ENCODE results near the gene IGF2R. TPM values are rescaled to one million over a fixed set of nuclear protein-coding genes. Genes with fewer than 3 reads are reported as not detected.
"Not testable (repeated sequence)": the region's sequence is repeated elsewhere in the genome, so short reads cannot be mapped to it uniquely, and the experiment has no call there.

The IGF2R gene
- polyA plus RNA-seq, 2 donors: 12.9 to 15.0 TPM

GRCh38 chr6:160110586-160111123, 141.8 kb downstream of the IGF2R start:
- Histone ChIP-seq H3K9me3 (ENCODE audit: control insufficient read depth in 2 of 2, insufficient read depth in 1 of 2, low read depth in 1 of 2, low read length in 1 of 2) (no peaks in the 10 kb centered on the region), H3K27me3 (ENCODE audit: control insufficient read depth in 1 of 2, insufficient read depth in 2 of 2, low read length in 2 of 2) (no peaks in the 10 kb centered on the region), H3K27ac (ENCODE audit: low read depth in 2 of 2, low read length in 1 of 2) (no peak overlapping the region), H3K36me3 (ENCODE audit: control insufficient read depth in 2 of 2, insufficient read depth in 2 of 2, low read length in 1 of 2) (peaks cover 8 to 11% of the 10 kb centered on the region in 2 donors), H3K4me3 (ENCODE audit: low read depth in 1 of 2, low read length in 2 of 2) (no peak overlapping the region), H3K4me1 (ENCODE audit: control insufficient read depth in 2 of 2, insufficient read depth in 2 of 2, low read length in 1 of 2) (no peaks in the 10 kb centered on the region)

DNA sequence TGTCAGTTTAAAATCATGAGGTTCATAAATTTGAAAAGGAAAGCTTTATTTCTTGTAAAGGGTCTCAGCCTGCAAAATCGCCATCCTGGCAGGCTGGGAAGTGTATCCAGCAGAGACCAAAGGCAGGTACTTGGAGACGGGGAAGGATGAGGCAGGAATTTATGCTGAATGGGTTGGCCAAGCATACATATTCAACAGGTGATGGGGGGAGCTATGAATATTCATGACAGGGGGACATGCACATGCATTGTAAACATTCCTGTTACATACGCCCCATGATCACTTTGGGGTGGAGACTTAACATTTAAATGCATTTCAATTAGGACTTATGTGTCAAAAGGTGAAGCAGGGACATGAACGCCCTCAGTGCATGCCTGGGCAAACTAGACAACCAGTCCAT, 142.9 kb downstream of the IGF2R start:
- Histone ChIP-seq H3K27ac (ENCODE audit: low read depth in 2 of 2, low read length in 1 of 2) (no peak overlapping the region), H3K4me3 (ENCODE audit: low read depth in 1 of 2, low read length in 2 of 2) (no peak overlapping the region), H3K4me1 (ENCODE audit: control insufficient read depth in 2 of 2, insufficient read depth in 2 of 2, low read length in 1 of 2) (no peaks in the 10 kb centered on the region), H3K9me3 (ENCODE audit: control insufficient read depth in 2 of 2, insufficient read depth in 1 of 2, low read depth in 1 of 2, low read length in 1 of 2) (no peaks in the 10 kb centered on the region), H3K36me3 (ENCODE audit: control insufficient read depth in 2 of 2, insufficient read depth in 2 of 2, low read length in 1 of 2) (peaks cover 9 to 11% of the 10 kb centered on the region in 2 donors), H3K27me3 (ENCODE audit: control insufficient read depth in 1 of 2, insufficient read depth in 2 of 2, low read length in 2 of 2) (no peaks in the 10 kb centered on the region)
- 85 to 88% methylated on average over 4 of the region's 4 CpGs for WGBS, 2 donors

DNA sequence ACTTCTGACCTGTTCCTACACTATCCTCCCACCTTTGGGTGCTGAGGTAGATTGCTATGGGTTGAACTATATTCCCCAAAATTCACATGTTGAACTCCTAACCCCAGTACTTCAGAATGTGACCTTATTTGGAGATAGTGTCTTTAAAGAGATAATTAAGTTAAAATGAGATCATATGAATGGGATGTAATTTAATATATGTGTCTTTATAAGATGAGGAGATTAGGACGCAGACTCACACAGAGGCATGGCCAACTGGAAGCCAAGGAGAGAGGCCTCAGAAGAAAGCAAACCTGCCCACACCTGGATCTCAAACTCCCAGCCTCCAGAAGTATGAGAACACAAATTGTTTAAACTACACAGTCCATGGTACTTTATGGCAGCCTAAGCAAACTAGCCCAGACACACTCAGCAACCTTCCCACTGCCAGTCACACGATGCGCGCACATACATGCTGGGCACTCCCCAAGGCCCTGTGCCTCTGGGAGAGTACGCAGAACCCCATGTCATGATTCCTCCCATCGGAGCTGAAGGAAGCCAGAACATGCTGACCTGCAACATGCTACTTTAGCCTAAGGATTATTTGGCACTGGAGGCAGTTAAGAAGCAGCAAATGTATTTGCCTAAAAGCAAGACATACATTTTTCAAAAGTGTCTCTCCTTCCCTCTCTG, 143.9 kb downstream of the IGF2R start:
- H3K4me3 ChIP-seq (ENCODE audit: low read depth in 1 of 2, low read length in 2 of 2): no peak overlapping the region
- H3K36me3 ChIP-seq (ENCODE audit: control insufficient read depth in 2 of 2, insufficient read depth in 2 of 2, low read length in 1 of 2): peaks cover 11 to 13% of the 10 kb centered on the region in 2 donors
- H3K27ac ChIP-seq (ENCODE audit: low read depth in 2 of 2, low read length in 1 of 2): no peak overlapping the region
- no peaks in the 10 kb centered on the region for H3K27me3 ChIP-seq (ENCODE audit: control insufficient read depth in 1 of 2, insufficient read depth in 2 of 2, low read length in 2 of 2)
- no peaks in the 10 kb centered on the region for H3K4me1 ChIP-seq (ENCODE audit: control insufficient read depth in 2 of 2, insufficient read depth in 2 of 2, low read length in 1 of 2)
- WGBS, 2 donors: 70 to 80% methylated on average over 6 of the region's 6 CpGs
- H3K9me3 ChIP-seq (ENCODE audit: control insufficient read depth in 2 of 2, insufficient read depth in 1 of 2, low read depth in 1 of 2, low read length in 1 of 2): peaks cover 0 to 4% of the 10 kb centered on the region in 2 donors

- H3K4me1 ChIP-seq (ENCODE audit: control insufficient read depth in 2 of 2, insufficient read depth in 2 of 2, low read length in 1 of 2); H3K4me3 ChIP-seq (ENCODE audit: low read depth in 1 of 2, low read length in 2 of 2); H3K9me3 ChIP-seq (ENCODE audit: control insufficient read depth in 2 of 2, insufficient read depth in 1 of 2, low read depth in 1 of 2, low read length in 1 of 2); H3K27me3 ChIP-seq (ENCODE audit: control insufficient read depth in 1 of 2, insufficient read depth in 2 of 2, low read length in 2 of 2); H3K27ac ChIP-seq (ENCODE audit: low read depth in 2 of 2, low read length in 1 of 2): not testable (repeated sequence)
- WGBS, 2 donors: 92 to 97% methylated on average over 5 to 29 of the region's 29 CpGs
- H3K36me3 ChIP-seq (ENCODE audit: control insufficient read depth in 2 of 2, insufficient read depth in 2 of 2, low read length in 1 of 2): peaks cover 9 to 12% of the 10 kb centered on the region in 2 donors
Measured at GRCh38 chr6:160114536-160114935, 145.7 kb downstream of the IGF2R start.

DNA sequence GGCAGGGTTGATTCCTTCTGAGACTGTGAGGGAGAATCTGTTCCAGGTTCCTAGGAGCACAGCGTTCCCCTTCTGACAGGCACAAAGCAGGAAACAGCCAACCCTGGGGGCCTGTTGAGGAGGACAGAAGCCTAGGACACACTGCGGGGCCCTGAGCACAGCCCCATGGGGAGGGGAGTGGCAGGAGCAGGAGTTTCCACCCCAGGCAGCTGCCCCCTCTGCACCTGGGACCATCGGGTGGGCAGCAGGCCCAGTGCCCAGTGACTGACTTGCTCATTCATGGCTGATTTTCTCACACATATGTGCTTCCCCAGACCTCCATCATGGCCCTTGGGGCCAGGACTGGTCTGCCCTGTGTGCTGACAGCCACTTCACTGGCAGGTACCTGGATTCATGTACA, 146.5 kb downstream of the IGF2R start:
- peaks cover 2 to 12% of the 10 kb centered on the region in 2 donors for H3K36me3 ChIP-seq (ENCODE audit: control insufficient read depth in 2 of 2, insufficient read depth in 2 of 2, low read length in 1 of 2)
- H3K27ac ChIP-seq (ENCODE audit: low read depth in 2 of 2, low read length in 1 of 2): no peak overlapping the region
- H3K4me1 ChIP-seq (ENCODE audit: control insufficient read depth in 2 of 2, insufficient read depth in 2 of 2, low read length in 1 of 2): no peaks in the 10 kb centered on the region
- no peak overlapping the region for H3K4me3 ChIP-seq (ENCODE audit: low read depth in 1 of 2, low read length in 2 of 2)
- peaks cover 3 to 4% of the 10 kb centered on the region in 2 donors for H3K9me3 ChIP-seq (ENCODE audit: control insufficient read depth in 2 of 2, insufficient read depth in 1 of 2, low read depth in 1 of 2, low read length in 1 of 2)
- 97 to 98% methylated on average over 3 of the region's 3 CpGs for WGBS, 2 donors
- no peaks in the 10 kb centered on the region for H3K27me3 ChIP-seq (ENCODE audit: control insufficient read depth in 1 of 2, insufficient read depth in 2 of 2, low read length in 2 of 2)

GRCh38 chr6:160116411-160116810, 147.5 kb downstream of the IGF2R start:
- Histone ChIP-seq H3K4me3 (ENCODE audit: low read depth in 1 of 2, low read length in 2 of 2) (no peak overlapping the region), H3K27me3 (ENCODE audit: control insufficient read depth in 1 of 2, insufficient read depth in 2 of 2, low read length in 2 of 2) (no peaks in the 10 kb centered on the region), H3K27ac (ENCODE audit: low read depth in 2 of 2, low read length in 1 of 2) (no peak overlapping the region), H3K9me3 (ENCODE audit: control insufficient read depth in 2 of 2, insufficient read depth in 1 of 2, low read depth in 1 of 2, low read length in 1 of 2) (peaks cover 3 to 4% of the 10 kb centered on the region in 2 donors), H3K4me1 (ENCODE audit: control insufficient read depth in 2 of 2, insufficient read depth in 2 of 2, low read length in 1 of 2) (no peaks in the 10 kb centered on the region), H3K36me3 (ENCODE audit: control insufficient read depth in 2 of 2, insufficient read depth in 2 of 2, low read length in 1 of 2) (peaks cover 0 to 12% of the 10 kb centered on the region in 2 donors)
- 94 to 98% methylated on average over 2 of the region's 2 CpGs for WGBS, 2 donors

DNA sequence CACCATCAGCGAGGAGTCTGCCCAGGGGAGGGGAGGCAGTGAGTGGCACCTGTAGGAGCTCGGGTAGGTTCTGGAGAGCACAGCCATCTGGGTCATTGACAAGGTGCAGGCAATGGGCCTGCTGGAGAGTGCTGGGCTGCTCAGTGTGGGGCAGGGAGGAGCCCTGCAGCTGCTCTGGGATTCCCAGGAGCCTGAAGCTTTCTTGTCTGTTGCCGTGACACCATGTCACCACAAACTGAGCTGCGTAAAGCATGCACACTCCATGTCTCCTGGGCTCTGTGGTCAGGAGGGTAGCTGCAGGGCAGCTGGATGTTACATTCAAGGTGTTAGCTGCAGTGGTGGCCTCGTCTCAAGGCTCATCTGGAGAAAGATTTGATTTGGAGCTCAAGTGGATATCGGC, 148.3 kb downstream of the IGF2R start:
- WGBS, 2 donors: 98% methylated on average over 6 of the region's 6 CpGs
- Histone ChIP-seq H3K4me1 (ENCODE audit: control insufficient read depth in 2 of 2, insufficient read depth in 2 of 2, low read length in 1 of 2) (no peaks in the 10 kb centered on the region), H3K4me3 (ENCODE audit: low read depth in 1 of 2, low read length in 2 of 2) (no peak overlapping the region), H3K27ac (ENCODE audit: low read depth in 2 of 2, low read length in 1 of 2) (no peak overlapping the region), H3K27me3 (ENCODE audit: control insufficient read depth in 1 of 2, insufficient read depth in 2 of 2, low read length in 2 of 2) (no peaks in the 10 kb centered on the region), H3K36me3 (ENCODE audit: control insufficient read depth in 2 of 2, insufficient read depth in 2 of 2, low read length in 1 of 2) (peaks cover 0 to 12% of the 10 kb centered on the region in 2 donors), H3K9me3 (ENCODE audit: control insufficient read depth in 2 of 2, insufficient read depth in 1 of 2, low read depth in 1 of 2, low read length in 1 of 2) (peaks cover 3 to 4% of the 10 kb centered on the region in 2 donors)

DNA sequence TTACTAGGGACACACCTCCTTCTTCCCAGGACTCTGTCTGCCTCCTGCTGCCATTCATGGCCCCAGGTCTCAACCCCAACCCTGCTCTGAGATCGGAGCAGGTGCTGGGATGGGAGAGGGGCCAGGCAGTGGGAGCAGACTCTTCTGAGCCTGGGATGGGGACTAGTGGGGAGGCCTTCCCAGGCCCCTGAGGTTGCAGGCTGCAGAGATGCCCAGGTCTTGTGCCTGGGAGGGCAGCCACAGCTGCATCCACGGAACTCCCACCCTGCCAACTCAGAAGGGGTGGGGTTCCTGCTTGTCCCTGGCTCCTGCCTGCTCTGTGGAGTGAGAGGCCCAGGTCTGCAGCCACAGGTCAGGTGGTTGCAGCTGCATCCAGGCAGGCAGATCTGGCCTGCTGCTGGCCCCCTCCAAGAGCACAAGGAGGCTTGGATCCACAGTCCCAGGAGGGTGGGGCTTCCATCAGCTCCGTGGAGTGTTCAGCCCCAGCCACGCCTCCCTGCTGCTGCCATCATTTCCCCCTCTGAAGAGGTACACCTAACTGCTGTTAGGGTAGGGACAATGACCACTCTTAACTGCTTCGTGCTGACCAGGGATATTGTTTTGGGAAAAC, 149.8 kb downstream of the IGF2R start:
- Histone ChIP-seq H3K27me3 (ENCODE audit: control insufficient read depth in 1 of 2, insufficient read depth in 2 of 2, low read length in 2 of 2) (no peaks in the 10 kb centered on the region), H3K27ac (ENCODE audit: low read depth in 2 of 2, low read length in 1 of 2) (no peak overlapping the region), H3K9me3 (ENCODE audit: control insufficient read depth in 2 of 2, insufficient read depth in 1 of 2, low read depth in 1 of 2, low read length in 1 of 2) (peaks cover 3 to 4% of the 10 kb centered on the region in 2 donors), H3K36me3 (ENCODE audit: control insufficient read depth in 2 of 2, insufficient read depth in 2 of 2, low read length in 1 of 2) (peaks cover 0 to 12% of the 10 kb centered on the region in 2 donors), H3K4me3 (ENCODE audit: low read depth in 1 of 2, low read length in 2 of 2) (no peak overlapping the region), H3K4me1 (ENCODE audit: control insufficient read depth in 2 of 2, insufficient read depth in 2 of 2, low read length in 1 of 2) (no peaks in the 10 kb centered on the region)
- 84 to 91% methylated on average over 5 of the region's 5 CpGs for WGBS, 2 donors

- no peaks in the 10 kb centered on the region for H3K4me1 ChIP-seq (ENCODE audit: control insufficient read depth in 2 of 2, insufficient read depth in 2 of 2, low read length in 1 of 2)
- no peak overlapping the region for H3K27ac ChIP-seq (ENCODE audit: low read depth in 2 of 2, low read length in 1 of 2)
- H3K9me3 ChIP-seq (ENCODE audit: control insufficient read depth in 2 of 2, insufficient read depth in 1 of 2, low read depth in 1 of 2, low read length in 1 of 2): peaks cover 3 to 4% of the 10 kb centered on the region in 2 donors
- H3K27me3 ChIP-seq (ENCODE audit: control insufficient read depth in 1 of 2, insufficient read depth in 2 of 2, low read length in 2 of 2): no peaks in the 10 kb centered on the region
- H3K36me3 ChIP-seq (ENCODE audit: control insufficient read depth in 2 of 2, insufficient read depth in 2 of 2, low read length in 1 of 2): peaks cover 0 to 12% of the 10 kb centered on the region in 2 donors
- H3K4me3 ChIP-seq (ENCODE audit: low read depth in 1 of 2, low read length in 2 of 2): no peak overlapping the region
- 89 to 94% methylated on average over 1 of the region's 1 CpG for WGBS, 2 donors
Measured at GRCh38 chr6:160120087-160120486, 151.2 kb downstream of the IGF2R start.
